NCI-H748 treated with DMSO at 0.1 percent for 48 hours (cell line): ENCODE results near the gene VSTM2L.
A peak's percentile ranks its signal among the peaks of the same experiment; 100 is the strongest.
"Not testable (repeated sequence)": the region's sequence is repeated elsewhere in the genome, so short reads cannot be mapped to it uniquely, and the experiment has no call there.

Experiments used
- DNase-seq: peaks from one replicate; lab custom pipeline; 2025; lab: John Stamatoyannopoulos, UW

VSTM2L gene

GRCh38 chr20:37937686-37938085, 34.8 kb downstream of the VSTM2L start:
- DNase-seq = no peak

DNA sequence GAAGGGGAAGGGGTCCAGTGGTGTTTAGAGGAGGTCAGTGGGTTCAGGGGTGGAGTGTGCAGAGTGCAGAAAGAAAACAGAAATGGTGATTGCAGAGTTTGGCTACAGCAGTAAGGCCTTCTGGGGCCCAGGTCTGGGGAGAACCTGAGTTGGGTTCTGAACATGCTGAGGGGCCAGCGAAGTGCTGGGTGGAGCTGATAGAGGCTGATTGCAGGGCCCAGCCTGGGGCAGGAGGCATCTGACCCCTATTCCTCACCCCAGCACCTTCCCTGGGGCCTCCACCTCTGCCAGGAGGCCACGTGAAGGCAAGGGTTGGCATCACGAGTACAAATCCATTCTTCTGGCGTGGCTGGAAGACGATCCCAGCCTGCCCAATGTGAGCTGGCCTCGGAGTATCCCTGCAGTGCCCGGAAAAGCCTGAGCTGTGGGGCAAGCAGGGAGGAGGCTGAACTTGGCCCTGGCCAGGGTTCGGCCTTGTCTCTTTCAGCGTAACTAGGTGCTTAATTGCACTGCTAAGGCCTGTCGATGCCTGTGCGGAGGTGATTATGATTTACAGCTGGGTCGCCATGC, 35.3 kb downstream of the VSTM2L start:
- DNase-seq = no peak

DNA sequence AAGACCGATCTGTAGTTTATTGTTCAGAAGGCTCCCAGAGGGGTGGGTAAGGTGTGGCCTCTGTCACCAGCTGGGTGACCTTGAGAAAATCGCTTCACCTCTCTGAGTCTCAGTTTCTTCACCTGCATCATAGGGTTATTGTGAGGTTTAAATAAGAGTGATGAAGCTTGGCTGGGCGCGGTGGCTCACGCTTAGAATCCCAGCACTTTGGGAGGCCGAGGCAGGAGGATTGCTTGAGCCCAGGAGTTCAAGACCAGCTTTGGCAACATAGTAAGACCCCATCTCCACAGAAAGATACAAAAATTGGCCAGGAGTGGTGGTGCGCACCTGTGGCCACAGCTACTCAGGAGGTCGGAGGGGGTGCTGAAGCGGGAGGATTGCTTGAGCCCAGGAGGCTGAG, 36.0 kb downstream of the VSTM2L start:
- no peak for DNase-seq

GRCh38 chr20:37939701-37940560, 37.0 kb downstream of the VSTM2L start:
- DNase-seq = no peak

- no peak for DNase-seq
Measured at GRCh38 chr20:37940858-37941257, 37.9 kb downstream of the VSTM2L start.

GRCh38 chr20:37941332-37941731, 38.4 kb downstream of the VSTM2L start:
- no peak for DNase-seq

DNA sequence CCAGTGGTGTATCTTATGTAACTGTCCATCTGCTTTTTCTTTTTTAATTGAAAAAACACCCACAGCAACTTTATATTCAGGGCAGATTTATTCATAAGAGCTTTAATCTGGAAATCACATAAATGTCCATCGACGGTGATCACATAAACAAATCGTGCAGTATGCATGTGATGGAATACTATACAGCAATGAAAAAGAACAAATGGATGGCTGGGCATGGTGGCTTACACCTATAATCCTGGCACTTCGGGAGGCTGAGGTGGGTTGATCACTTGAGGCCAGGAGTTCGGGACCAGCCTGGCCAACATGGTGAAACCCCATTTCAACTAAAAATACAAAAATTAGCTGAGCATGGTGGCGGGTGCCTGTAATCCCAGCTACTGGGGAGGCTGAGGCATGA, 39.1 kb downstream of the VSTM2L start:
- no peak for DNase-seq

DNA sequence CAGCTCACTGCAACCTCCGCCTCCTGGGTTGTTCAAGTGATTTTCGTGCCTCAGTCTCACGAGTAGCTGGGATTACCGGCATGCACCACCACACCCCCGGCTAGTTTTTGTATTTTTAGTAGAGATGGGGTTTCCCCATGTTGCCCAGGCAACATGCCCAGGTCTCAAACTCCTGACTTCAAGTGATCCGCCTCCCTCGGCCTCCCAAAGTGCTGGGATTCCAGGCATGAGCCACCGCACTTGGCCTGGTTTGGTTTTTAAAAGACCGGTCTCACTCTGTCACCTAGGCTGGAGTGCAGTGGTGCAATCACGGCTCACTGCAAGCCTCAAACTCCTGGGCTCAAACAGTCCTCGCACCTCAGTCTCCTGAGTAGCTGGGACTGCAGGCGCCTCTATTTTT, 40.1 kb downstream of the VSTM2L start:
- DNase-seq = no peak

- no peak for DNase-seq
Measured at GRCh38 chr20:37943501-37944455, 40.9 kb downstream of the VSTM2L start.

DNA sequence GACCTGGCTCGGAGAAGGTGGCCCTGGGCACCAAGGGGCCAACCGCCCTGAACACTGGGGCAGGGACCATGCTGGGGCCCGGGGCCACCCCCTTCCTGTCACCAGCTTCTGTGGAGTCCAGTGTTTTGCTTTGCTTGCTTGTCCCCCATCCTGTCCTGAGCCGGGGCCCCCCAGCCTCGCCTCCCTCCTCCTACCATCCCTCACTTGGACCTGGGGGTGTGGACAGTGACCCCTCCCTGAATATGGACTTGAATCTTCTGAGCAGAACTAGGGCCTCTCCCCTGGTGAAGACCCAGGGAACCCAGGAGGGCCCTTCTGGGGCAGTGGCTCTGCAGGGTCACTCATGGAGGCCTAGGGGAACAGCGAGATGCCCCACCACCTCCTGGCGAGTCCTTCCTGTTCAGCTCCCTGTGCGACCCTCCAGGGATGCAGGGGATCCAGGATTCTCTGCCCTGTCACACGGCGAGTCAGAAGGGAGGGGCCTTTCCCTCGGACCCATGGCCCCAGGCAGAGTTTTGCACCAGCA, 41.6 kb downstream of the VSTM2L start:
- DNase-seq = no peak

DNA sequence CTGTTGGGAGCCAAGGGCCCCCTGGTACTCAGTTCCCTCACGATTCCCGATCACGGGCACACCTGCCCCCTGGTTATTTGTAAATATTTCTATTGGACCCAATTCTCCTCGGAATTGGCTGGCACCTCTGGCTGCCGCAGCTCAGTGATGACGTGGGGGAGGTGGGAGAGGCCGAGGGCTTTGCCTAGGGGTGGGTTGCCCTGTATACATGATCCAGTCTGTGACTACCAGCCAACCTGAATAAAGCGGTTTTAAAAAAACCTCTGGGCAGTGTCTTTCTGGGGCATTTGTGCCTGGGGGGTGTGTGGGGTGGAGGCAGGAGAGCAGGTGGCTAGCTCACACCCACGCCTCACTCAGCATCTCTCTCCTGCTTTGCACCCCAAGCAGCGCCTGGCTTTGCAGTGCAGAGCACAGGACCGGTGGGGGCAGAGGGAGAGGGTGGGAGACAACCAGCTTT, 42.2 kb downstream of the VSTM2L start:
- DNase-seq = peak; percentile 41

DNA sequence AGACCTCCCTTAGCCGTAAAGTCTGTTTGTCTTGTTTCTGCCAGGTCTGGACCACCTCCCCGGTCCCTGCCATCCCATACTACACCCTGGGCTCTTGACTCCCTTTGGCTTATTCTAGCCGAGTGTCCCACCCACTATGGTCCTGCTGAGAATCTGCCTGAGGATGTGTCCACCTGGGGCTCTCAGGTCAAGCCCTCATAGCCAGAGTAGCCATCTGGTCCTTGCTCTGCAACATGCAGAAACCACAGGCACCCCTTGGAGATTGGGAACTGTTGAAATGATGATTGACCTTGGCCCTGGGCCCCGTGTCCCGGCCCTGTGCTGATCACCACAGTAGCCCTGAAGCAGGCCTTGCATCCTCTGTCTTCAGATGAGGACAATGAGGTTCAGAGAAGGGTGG, 44.0 kb downstream of the VSTM2L start:
- DNase-seq = no peak

GRCh38 chr20:37947943-37948342, 45.0 kb downstream of the VSTM2L start:
- DNase-seq = no peak

DNA sequence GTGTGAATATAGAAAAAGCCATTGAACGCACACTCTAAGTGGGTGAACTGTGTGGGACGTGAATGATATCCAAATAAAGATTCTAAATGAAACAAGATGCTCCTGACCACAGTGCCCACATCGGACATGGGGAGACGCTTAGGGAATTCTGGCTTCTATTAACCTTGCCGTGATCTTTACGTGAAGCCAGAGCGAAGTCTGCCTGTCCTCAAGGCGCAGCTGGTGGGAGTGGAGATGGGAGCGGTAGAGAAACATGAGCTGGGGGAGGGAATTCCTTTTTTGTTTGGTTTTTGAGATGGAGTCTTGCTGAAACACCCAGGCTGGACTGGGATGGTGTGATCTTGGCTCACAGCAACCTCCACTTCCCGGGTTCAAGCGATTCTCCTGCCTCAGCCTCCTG, 46.0 kb downstream of the VSTM2L start:
- DNase-seq = no peak

GRCh38 chr20:37954190-37954589, 51.3 kb downstream of the VSTM2L start:
- no peak for DNase-seq

DNA sequence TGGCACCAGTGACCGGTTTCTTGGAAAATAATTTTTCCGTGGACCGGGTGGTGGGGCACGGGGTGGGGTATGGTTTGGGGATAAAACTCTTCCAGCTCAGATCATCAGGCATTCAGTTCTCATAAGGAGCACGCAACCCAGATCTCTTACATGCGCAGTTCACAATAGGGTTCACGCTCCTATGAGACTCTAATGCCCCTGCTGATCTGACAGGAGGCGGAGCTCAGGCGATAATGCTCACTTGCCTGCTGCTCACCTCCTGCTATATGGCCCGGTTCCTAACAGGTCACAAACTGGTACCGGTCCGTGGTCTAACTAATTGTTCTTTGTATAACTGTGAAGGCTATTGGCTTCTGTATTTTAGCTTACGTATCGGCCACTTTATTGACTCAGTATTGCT, 51.7 kb downstream of the VSTM2L start:
- no peak for DNase-seq

GRCh38 chr20:37955511-37955910, 52.6 kb downstream of the VSTM2L start:
- no peak for DNase-seq

DNA sequence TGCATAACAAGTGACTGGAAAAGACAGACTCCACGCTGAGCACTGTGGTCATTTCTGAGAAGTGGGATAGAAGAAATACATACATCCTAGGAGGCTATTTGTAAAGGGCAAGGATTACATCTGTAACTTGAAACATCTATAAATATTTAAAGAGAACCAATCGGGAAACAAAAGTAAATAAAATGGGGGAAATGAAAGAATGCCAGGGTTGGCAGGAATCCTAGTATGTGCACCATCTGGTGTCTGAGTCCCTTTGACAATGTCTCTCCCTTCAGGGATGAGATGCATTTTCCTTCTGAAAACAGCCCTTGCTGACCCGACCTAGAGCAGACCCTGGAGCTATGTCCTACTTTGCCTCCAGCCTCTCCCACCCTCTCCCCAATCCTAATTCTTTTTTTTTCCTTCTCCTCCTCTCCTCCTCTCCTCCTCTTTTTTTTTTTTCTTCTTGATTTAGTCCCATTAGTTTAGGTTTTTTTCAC, 53.2 kb downstream of the VSTM2L start:
- DNase-seq = peak; percentile 64

DNA sequence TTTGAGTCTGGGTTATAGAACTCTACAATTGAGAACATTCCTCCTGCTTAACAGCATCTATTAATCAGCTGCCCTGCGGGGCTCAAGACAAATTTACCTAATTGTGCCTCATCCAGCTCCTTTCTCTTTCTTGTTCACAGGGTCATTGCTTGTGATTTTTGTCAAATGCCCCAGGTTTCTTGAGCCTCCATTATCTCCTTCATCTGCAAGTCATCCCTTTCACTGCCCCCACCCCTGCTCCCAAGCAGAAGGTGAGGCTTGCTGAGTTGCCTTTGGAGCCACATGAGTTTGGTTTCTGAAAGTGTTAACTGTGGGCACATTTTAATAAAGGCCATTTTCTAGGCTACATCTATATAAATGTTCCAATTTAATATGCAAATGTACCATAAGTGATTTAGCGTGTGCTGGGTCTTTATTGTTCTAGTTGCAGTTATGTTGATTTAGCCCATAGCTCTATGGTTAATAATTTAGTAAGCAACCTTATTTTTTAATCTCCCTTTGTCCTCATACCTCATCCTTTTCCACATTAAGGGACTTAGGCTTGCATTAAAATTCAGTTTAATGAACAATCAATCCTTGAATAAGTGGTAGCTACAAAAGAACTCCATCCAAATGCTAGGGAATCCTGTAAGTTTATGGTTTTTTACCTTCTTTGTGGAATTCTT, 56.1 kb downstream of the VSTM2L start:
- no peak for DNase-seq

DNA sequence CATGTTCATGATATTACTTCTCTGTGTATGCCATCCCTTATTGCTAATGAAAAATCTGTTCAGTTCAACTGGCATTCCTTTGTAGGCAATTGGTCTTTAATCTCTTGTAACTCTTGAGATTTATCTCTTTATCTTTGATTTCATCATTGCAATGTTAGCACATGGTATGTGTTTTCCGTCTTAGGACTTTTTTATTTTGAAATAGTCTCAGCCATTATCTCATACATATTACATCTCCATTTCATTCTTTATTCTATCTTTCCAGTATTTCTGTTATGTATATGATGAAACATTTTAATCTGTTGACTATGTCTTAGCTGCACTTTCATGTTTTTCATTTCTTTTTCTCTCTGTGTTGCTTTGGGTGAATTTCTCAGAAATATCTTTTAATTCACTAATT, 58.1 kb downstream of the VSTM2L start:
- no peak for DNase-seq

DNA sequence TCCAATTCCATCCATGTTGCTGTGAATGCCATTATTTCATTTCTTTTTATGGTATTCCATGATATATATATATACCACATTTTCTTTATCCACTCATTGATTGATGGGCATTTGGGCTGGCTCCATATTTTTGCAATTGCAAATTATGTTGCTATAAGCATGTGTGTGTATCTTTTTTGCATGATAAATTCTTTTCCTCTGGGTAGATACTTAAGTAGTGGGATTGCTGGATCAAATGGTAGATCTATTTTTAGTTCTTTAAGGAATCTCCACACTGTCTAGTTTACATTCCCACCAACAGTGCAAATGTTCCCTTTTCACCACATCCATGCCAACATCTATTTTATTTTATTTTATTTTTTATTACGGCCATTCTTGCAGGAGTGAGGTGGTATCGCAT, 60.6 kb downstream of the VSTM2L start:
- DNase-seq = not testable (repeated sequence)
